NCI-H226 (cell line): Measurements from ENCODE around the gene SEC14L2.

ENCODE experiments used
- DNase-seq: peaks from one replicate; pipeline ENCODE4 v3.0.0-alpha.2; 2015

The SEC14L2 gene

GRCh38 chr22:30408388-30409102 is 11.7 kb downstream of the SEC14L2 start:
- DNase-seq: no peak

- no peak for DNase-seq
These were observed 15.0 kb downstream of the SEC14L2 start for GRCh38 chr22:30411780-30412179.

GRCh38 chr22:30413001-30413400 is 16.2 kb downstream of the SEC14L2 start:
- no peak for DNase-seq

- no peak for DNase-seq
These were observed 17.1 kb downstream of the SEC14L2 start for GRCh38 chr22:30413745-30414524.

- DNase-seq: no peak
These were observed 17.8 kb downstream of the SEC14L2 start for GRCh38 chr22:30414525-30415047.

GRCh38 chr22:30416403-30416802 is 19.6 kb downstream of the SEC14L2 start:
- DNase-seq: no peak

- no peak for DNase-seq
These were observed 20.0 kb downstream of the SEC14L2 start for GRCh38 chr22:30416837-30417236.

- peak; percentile 57 for DNase-seq
These were observed 23.7 kb downstream of the SEC14L2 start for GRCh38 chr22:30420347-30421125.

- no peak for DNase-seq
These were observed 25.1 kb downstream of the SEC14L2 start for GRCh38 chr22:30421695-30422480.

- peak; percentile 74 for DNase-seq
These were observed 25.9 kb downstream of the SEC14L2 start for GRCh38 chr22:30422481-30423300.

GRCh38 chr22:30423301-30423958 is 26.6 kb downstream of the SEC14L2 start:
- peak; percentile 56 for DNase-seq

- DNase-seq: peak; percentile 94
These were observed 27.2 kb downstream of the SEC14L2 start for GRCh38 chr22:30423959-30424533.

- DNase-seq: no peak
These were observed 27.9 kb downstream of the SEC14L2 start for GRCh38 chr22:30424534-30425326.

- DNase-seq: no peak
These were observed 28.5 kb downstream of the SEC14L2 start for GRCh38 chr22:30425327-30425615.

GRCh38 chr22:30425616-30426387 is 29.0 kb downstream of the SEC14L2 start, which contains the start of gene MTFP1:
TSS of gene MTFP1 (plus strand) at chr22:30425768. CDS start at chr22:30425880, 112 bp downstream.
- DNase-seq: peak; percentile 14

- peak; percentile 49 for DNase-seq
These were observed 29.9 kb downstream of the SEC14L2 start for GRCh38 chr22:30426388-30427353.

- DNase-seq: no peak
These were observed 31.1 kb downstream of the SEC14L2 start for GRCh38 chr22:30427871-30428270.

GRCh38 chr22:30429887-30430286 is 33.1 kb downstream of the SEC14L2 start:
- no peak for DNase-seq
